Glutamatergic neuron (in vitro differentiated cells): ENCODE data around the gene FLOT1. TPM values are rescaled to one million over a fixed set of nuclear protein-coding genes. Genes with fewer than 3 reads are reported as not detected.
A peak's percentile ranks its signal among the peaks of the same experiment; 100 is the strongest.

Experiments used
- DNase-seq: peaks from one replicate; pipeline ENCODE4 v3.0.0; 2022
- H3K27ac Mint-ChIP-seq: one replicate; pipeline ENCODE4 v1.8.0; 2020; ENCODE audit warnings: mild to moderate bottlenecking, mixed read lengths, inconsistent platforms; ENCODE audit not compliant: unreplicated experiment
- H3K27me3 Mint-ChIP-seq: one replicate; pipeline ENCODE4 v1.8.0; 2020; ENCODE audit warnings: mild to moderate bottlenecking, moderate library complexity, mixed read lengths, inconsistent platforms; ENCODE audit not compliant: unreplicated experiment
- H3K36me3 Mint-ChIP-seq: one replicate; pipeline ENCODE4 v1.8.0; 2020; ENCODE audit warnings: mild to moderate bottlenecking, mixed read lengths, inconsistent platforms; ENCODE audit not compliant: unreplicated experiment
- H3K4me1 Mint-ChIP-seq: one replicate; pipeline ENCODE4 v1.8.0; 2020; ENCODE audit warnings: mild to moderate bottlenecking, low read depth, mixed read lengths, inconsistent platforms; ENCODE audit not compliant: unreplicated experiment
- H3K4me3 Mint-ChIP-seq: one replicate; pipeline ENCODE4 v1.8.0; 2020; ENCODE audit warnings: mild to moderate bottlenecking, mixed read lengths, inconsistent platforms; ENCODE audit not compliant: unreplicated experiment
- H3K9me3 Mint-ChIP-seq: one replicate; pipeline ENCODE4 v1.8.0; 2020; ENCODE audit warnings: mild to moderate bottlenecking, moderate library complexity, mixed read lengths, inconsistent platforms; ENCODE audit not compliant: unreplicated experiment
- CTCF ChIP-seq: fragments of 200-600 bp; sonication (generic); IDR thresholded peaks from one replicate; pipeline ENCODE4 v1.5.0; 2021; ENCODE audit not compliant: partially characterized antibody, unreplicated experiment
- total RNA-seq: library from RNA; stranded (reverse); fragmentation: NEBNext Ultra II Directional; extraction: Animal tissue kit (Norgen Biotek cat#: 25700); gene quantifications from one replicate; pipeline ENCODE4 v1.2.1, GENCODE V29; 2021; ENCODE audit not compliant: unreplicated experiment

FLOT1 gene
- total RNA-seq, 1 donor from 2014 or later: 191 TPM

DNA sequence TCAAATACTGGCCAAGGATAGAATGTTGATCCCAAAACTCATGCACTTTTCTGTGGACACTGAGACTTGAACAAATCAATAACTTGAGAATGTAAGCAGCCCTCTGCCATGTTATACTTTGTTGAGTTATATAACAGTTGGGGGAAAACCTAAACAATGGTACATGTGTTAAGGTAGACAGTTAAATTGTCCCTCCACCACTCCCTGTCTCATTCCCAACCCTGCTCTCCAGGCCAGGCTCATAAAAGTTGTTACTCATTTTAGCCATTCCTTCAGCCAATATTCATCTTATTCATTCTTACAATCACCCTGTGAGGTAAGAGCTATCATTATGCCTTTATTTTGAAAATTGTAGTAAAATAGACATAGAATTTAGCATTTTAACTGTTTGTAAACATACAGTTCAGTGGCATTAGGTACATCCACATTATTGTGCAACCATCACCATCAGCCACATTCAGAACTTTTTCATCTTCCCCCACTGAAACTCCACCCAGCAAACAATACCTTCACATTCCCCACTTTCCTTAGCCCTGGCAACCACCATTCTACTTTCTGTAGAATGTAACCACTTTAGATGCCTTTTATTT is 40.0 kb upstream of the FLOT1 start:
- no peak overlapping the region for H3K27ac Mint-ChIP-seq
- no peak for TF ChIP-seq CTCF
- peaks cover 3% of the 10 kb centered on the region for H3K9me3 Mint-ChIP-seq
- H3K4me1 Mint-ChIP-seq: peaks cover 3% of the 10 kb centered on the region
- peaks cover 8% of the 10 kb centered on the region for H3K36me3 Mint-ChIP-seq
- H3K4me3 Mint-ChIP-seq: no peak overlapping the region
- H3K27me3 Mint-ChIP-seq: no peaks in the 10 kb centered on the region
- no peak for DNase-seq

DNA sequence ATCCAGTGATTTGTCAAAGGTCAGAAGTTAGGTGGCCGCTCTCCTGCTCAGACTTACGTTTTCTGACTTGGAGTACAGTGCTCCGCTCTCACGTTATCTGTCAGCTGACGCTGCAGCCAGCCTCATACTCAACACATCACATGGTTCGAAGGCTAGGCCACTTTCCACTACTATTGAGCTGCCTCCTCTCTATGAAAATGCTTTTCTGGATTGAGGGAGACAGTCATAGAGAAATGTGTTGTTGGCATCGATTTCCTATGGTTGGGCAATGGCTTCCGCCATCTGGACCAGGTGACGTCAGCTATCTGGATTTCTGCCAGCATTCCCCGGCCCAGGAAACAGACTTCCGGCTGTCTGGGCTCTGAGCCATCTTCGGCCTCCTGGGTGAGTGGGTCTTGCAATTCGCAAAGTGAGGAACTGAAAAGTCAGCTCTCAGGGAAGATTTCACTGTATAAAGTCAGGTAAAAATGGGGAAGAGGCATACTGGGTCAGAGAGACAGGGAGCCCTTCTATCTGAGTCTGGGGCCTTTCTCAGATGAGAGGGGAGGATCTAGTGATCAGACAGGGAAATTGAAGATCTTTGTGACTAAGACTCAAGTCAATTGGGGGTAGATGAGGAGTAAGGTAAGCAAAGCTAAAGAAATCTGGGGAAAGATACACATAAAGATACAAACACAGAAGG is 39.4 kb upstream of the FLOT1 start:
- H3K27ac Mint-ChIP-seq: peak overlapping the region; percentile 10
- H3K4me3 Mint-ChIP-seq: no peak overlapping the region
- peaks cover 8% of the 10 kb centered on the region for H3K36me3 Mint-ChIP-seq
- no peak for TF ChIP-seq CTCF
- peaks cover 3% of the 10 kb centered on the region for H3K9me3 Mint-ChIP-seq
- peaks cover 3% of the 10 kb centered on the region for H3K4me1 Mint-ChIP-seq
- no peaks in the 10 kb centered on the region for H3K27me3 Mint-ChIP-seq
- DNase-seq: peak; percentile 19

GRCh38 chr6:30781395-30781742 is 38.9 kb upstream of the FLOT1 start:
- Mint-ChIP-seq H3K27ac (no peak overlapping the region), H3K4me3 (no peak overlapping the region), H3K36me3 (peaks cover 8% of the 10 kb centered on the region), H3K9me3 (peaks cover 3% of the 10 kb centered on the region), H3K4me1 (peaks cover 3% of the 10 kb centered on the region), H3K27me3 (no peaks in the 10 kb centered on the region)
- no peak for TF ChIP-seq CTCF
- no peak for DNase-seq

DNA sequence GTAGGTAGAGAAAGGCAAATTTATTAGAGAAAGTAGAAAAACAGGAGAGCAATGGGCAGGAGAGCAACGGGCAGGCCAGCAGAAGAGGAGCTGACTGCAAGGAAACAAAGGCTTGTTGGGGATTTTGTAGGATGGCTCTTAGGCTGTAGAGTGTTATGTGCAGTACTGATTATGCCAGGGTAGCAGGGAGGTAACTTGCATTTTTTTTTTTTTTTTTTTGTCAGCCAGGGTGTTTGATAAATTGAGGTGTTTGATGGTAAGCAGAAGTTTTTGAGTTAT is 38.1 kb upstream of the FLOT1 start:
- Mint-ChIP-seq H3K27me3 (no peaks in the 10 kb centered on the region), H3K9me3 (peaks cover 3% of the 10 kb centered on the region), H3K27ac (no peak overlapping the region), H3K4me1 (peaks cover 3% of the 10 kb centered on the region), H3K36me3 (peaks cover 8% of the 10 kb centered on the region), H3K4me3 (no peak overlapping the region)
- TF ChIP-seq CTCF: no peak
- no peak for DNase-seq

- TF ChIP-seq CTCF: no peak
- no peak for DNase-seq
- no peak overlapping the region for H3K27ac Mint-ChIP-seq
- peaks cover 3% of the 10 kb centered on the region for H3K4me1 Mint-ChIP-seq
- H3K36me3 Mint-ChIP-seq: peaks cover 8% of the 10 kb centered on the region
- H3K27me3 Mint-ChIP-seq: no peaks in the 10 kb centered on the region
- H3K9me3 Mint-ChIP-seq: peaks cover 1% of the 10 kb centered on the region
- H3K4me3 Mint-ChIP-seq: no peak overlapping the region
These were observed 37.6 kb upstream of the FLOT1 start for GRCh38 chr6:30779850-30780641.
